COLO668 (cell line): ENCODE measurements around the gene AEBP2.
"Not testable (repeated sequence)": the region's sequence is repeated elsewhere in the genome, so short reads cannot be mapped to it uniquely, and the experiment has no call there.

Experiments used
- DNase-seq: peaks from one replicate; lab custom pipeline; 2025; ENCODE audit not compliant: unreplicated experiment; lab: John Stamatoyannopoulos, UW

Gene AEBP2, protein sequence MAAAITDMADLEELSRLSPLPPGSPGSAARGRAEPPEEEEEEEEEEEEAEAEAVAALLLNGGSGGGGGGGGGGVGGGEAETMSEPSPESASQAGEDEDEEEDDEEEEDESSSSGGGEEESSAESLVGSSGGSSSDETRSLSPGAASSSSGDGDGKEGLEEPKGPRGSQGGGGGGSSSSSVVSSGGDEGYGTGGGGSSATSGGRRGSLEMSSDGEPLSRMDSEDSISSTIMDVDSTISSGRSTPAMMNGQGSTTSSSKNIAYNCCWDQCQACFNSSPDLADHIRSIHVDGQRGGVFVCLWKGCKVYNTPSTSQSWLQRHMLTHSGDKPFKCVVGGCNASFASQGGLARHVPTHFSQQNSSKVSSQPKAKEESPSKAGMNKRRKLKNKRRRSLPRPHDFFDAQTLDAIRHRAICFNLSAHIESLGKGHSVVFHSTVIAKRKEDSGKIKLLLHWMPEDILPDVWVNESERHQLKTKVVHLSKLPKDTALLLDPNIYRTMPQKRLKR

DNA sequence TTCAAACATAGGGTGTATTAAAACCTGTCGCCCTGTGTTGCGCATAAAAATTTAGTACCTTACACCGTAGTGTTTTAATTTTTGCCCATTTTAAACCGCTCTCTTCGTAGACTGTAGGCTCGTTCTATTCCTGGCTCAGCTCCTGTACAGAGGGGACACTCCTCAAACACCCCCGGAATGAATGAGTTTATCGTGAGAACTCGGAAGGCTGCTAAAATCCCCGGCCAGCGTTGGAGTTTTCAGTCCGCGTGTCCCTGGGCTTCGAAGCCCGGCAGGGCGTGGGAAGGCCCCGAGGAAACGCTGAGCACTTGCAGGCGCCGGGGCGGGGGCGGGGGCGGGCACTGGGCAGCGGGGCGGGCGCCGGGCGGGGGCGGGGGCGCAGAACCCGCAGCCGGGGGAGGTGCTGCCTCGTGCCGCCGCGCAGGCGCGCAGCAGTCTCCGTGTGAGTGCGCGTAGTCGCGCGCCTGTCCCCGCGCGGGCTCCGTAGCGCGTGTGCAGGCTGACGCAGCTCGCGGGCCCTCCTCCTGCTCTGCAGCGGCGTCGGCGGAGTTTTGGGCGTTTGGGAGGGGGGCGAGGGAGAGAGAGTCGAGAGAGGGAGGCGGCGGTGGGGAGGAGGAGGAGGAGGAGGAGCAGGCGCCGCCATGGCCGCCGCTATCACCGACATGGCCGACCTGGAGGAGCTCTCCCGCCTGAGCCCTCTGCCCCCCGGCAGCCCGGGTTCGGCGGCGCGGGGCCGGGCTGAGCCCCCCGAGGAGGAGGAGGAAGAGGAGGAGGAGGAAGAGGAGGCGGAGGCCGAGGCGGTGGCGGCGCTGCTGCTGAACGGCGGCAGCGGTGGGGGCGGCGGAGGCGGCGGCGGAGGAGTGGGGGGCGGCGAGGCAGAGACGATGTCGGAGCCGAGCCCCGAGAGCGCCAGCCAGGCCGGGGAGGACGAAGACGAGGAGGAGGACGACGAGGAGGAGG is at the start of gene AEBP2:
AEBP2 (plus strand) TSS at position 434 of the 960 bp plus-strand sequence; CDS start at position 642, 208 bp downstream.
- peak; percentile 83 for DNase-seq

DNA sequence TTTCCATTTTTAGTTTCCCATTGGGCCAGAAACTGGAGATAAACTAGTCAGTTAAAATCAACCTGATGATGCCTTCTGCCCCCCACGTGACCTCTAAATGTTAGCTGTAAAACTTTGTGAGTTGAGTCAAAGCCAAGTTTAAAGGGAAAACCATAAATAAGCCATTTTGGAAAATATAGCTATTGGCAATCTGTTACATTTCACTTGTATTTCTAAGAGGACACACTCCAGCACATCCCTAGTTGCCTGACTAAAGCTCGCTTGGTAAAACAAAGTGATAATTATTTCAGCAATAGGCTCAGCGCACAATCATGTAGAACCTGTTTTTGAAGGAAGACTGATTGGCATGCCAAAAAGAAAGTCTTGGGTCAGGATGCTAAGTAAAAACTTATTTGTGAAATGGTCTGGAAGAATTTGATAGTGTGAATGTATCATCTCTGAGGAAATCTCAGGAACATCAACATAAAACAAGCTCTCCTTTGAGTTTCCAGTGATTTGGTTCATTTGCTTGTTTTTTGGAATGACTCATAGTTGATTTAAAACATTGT is 49.2 kb upstream of the AEBP2 start:
- DNase-seq, result no peak

DNA sequence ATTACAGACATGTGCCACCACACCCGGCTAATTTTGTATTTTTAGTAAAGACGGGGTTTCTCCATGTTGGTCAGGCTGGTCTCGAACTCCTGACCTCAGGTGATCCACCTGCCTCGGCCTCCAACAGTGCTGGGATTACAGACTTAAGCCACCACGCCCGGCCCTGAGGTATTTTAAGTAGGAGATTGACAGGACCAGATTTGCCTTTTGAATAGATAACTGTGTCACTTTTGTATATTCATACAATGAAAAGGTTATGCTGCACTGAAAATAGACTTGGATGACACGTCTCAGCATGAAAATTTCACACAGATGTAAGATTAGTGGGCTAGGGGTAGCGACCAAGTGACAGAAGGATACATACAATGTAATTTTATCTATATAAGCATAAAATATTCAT is 46.6 kb upstream of the AEBP2 start:
- not testable (repeated sequence) for DNase-seq

DNA sequence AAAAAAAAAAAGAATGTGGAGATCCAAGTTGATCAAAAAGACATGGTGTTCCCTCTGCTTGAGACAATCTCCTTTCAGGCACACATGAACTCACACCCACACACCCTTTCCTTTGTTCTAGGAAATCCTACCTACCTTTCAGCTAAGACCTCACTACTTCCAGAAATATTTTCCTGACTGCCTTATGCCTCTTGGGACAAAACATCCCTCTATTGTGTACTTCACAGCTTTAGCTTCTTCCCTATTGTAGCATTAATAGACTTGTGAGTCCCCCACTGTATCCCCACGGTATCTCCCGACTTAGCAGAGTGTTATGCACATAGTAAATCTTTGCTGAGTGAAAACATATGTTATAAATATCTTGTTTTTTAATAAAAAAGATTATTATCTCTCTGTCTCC is 44.9 kb upstream of the AEBP2 start:
- DNase-seq, result no peak

DNA sequence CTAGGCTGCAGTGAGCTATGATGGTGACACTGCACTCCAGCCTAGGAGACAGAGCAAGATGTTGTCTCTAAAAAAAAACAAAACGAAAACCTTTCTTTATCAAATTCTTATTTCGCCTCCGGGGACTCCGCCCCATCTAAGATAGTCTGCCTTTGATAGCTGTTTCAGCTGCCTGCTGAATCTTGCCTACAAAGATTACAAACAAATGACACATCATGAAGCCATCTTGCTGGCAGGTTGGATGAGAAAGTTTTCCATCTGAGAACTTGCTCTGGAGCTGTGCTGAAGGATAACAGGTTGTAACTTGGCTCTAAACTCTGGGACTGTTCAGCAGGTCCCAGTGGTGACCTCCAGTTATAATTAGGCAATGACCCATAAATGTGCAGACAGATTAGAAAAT is 41.8 kb upstream of the AEBP2 start:
- DNase-seq, result no peak

DNA sequence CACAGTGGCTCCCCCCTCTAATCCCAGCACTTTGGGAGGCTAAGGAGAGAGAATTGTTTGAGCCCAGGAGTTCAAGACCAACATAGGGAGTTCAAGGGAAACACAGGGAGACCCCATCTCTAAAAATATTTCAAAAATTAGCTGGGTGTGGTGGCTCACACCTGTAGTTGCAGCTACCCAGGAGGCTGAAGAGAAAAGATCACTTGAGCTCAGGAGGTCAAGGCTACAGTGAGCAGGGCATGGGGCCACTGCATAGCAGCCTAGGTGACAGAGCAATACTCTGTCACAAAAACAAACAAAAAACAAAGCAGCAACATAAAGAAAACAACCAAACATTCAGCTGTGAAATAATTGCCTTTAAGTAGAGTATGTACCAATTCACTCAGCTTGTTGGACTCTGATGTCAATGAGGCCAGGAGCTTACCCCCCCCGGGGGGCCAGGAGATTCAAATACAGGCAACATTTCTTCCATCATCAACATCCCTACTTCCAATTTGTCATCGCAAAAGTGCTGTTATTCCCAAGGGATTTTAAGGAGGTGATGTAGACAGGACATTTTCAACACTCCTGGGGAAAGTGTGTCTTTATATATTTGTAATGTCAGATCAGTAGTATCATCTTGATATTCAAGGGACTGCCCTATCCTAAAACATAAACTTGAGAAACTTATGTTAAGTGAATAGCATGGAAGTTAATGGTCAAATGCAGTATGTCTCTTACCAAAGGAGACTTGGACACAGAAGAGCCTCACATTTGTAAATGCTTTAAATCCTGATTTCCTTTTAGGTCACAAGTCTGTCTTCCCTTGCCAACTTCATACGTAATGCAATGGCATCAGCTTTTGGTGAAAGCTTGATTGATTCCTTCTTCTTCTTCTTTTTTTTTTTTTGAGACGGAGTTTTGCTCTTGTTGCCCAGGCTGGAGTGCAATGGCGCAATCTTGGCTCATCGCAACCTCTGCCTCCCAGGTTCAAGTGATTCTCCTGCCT is 40.6 kb upstream of the AEBP2 start:
- no peak for DNase-seq

DNA sequence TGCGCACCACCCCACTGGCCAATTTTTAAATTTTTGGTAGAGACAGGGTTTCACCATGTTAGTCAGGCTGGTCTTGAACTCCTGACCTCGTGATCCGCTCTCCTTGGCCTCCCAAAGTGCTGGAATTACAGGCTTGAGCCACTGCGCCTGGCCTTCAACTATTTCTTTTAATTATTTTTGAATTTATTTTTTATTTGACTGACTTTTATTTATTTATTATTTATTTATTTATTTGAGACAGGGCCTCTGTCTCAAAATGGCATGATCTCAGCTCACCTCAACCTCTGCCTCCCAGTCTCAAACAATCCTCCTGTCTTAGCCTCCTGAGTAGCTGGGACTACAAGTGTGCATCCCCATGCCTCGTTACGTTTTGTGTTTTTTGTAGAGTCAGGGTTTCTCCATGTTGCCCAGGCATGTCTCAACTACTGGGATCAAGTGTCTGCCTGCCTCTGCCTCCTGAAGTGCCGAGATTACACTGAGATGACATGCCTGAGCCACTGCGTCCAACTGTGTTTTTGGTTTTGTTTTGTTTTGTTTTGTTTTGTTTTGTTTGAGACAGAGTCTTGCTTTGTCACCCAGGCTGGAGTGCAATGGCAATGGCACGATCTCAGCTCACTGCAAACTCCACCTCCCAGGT is 38.5 kb upstream of the AEBP2 start:
- DNase-seq, result not testable (repeated sequence)

DNA sequence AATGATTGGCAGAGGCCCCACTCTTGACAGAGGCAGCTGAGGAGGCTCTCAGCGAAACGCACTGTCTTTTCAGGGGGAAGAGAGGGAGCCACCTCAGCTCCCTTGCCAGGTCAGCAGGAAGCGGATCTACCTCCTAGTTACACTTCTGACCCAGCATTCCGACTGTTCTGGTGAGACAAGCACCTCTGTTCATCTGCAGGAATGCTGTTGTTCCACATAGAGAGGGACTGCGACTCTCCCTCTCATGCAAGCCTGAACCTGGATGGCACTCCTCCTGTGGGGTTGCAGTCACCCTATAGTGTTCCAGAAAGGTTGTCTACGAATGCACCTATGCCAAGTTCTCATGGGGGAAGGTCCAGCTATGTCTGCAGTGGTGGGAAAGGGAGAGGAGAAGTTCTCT is 37.1 kb upstream of the AEBP2 start:
- DNase-seq, result no peak

DNA sequence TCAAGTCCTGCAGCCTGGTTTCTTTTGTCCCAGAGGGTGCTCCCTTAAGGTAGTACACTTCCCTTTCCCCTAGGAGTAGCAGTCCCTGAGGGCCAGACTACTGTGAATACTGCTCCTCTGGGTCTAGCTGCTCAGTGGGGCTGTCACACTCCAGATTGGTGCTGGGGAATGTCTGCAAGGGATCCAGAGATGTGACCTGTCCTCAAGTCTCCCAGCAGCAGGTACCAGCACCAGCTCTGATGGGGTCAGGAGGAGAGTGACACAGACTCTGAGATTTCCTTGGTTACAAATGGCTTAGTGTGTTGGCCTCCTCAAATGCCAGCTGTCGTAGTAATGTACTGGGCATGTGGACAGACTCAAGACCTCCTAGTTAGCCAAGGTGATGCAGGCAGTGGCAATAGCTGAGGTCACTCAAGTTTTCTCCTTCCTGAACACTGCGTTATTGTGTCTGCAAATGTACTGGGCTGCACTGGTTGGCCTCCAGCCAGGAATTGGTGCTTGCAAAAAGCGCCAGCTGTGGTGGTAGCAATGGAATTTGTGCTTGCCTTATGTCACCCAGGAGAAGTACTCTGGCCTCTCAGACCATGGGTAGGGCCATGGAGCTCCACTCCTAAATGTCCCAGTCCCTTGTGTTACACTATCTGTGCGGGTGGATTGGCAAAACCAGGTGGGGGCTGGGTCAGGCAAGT is 36.4 kb upstream of the AEBP2 start:
- DNase-seq, result peak; percentile 8

DNA sequence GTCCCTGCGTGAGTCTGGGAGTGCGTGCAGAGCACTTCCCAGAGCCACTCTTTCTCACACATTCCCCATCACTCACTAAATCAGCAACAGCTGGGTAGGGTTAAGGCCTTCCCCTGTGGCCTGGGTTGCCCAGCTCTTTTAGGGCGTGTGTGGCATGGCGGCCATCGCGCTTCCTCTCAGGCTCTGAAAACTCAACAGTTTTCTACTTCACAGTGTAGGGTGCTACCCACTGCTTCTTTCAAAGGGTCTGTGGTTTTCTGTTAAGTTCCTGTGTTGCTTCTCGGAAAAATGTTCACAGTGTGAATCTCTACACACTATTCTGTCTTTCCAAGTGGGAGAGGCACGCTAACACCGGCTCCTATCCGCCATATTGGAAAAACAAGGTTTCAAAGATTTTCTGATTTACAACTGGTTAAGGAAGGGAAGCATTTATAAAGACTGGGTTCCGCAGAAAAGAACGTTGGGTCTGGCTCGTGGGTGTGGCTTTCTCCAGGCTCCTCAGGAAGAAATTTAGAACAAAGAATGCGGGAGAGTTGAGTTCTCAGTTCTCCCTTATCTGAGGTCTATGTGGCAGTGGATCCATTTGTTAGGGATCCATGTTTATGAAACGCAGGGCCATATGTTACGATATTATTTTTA is 34.9 kb upstream of the AEBP2 start:
- DNase-seq, result no peak

DNA sequence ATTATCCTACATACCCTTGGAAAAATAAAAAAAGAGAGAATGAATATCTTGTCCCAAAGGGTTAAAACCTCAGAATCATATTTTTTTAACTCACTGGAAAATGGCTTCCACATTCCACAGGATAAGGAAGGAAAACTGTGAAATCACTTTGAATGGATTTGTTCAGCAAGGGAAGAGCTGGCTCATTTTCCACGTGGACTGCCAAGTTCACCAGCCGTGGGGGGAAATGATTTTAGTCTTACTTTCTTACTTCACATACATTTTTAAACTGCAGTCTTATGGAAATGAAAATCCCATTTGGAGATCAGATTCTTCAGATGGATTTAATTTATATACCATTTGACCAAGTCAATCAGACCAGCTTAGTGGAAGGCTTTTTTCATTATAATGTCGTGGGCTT is 29.9 kb upstream of the AEBP2 start:
- DNase-seq, result no peak

DNA sequence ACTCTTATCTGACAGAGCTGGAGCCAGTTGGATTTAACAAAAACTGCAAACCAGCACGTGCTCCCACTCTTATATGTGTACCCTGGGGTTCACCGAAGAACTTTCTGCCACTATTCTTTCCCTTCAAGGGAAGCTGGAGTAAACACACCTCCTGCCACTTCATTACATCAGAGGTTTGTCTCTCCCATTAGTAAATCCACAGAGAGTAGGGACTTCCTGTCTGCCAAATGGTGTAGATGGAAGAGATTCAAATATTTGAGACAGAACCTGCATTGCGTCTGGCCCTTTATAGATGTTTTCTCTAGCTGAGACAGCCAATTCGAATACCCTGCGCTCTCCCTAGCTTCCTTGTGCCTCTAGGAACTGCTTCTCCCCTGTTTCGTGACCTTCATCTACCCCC is 29.1 kb upstream of the AEBP2 start:
- DNase-seq, result no peak

DNA sequence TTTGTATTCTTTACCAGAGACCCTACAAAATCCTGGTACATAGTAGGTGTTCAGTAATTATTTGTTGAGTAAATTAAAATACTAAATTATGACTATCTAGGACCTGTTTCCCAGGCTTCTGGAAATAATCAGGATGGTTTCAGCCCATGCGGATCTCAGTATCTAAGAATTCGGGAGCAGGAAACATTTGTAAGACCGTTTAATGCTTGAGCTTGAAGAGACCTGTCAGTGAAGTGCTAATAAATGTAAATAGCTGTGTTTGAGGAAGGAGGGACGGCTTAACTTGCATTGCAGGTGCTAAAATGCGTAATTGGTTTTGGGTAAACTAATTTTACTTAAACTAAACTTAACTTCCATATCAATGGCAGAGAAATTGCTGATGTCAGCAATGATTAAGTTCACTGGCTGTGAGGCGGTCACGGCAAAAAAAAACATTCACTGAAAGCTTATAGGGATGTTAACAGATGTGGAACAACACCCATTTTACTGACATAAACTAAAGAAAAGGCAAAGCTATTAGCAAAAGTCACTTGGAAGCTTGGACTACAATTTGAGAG is 28.6 kb upstream of the AEBP2 start:
- no peak for DNase-seq

DNA sequence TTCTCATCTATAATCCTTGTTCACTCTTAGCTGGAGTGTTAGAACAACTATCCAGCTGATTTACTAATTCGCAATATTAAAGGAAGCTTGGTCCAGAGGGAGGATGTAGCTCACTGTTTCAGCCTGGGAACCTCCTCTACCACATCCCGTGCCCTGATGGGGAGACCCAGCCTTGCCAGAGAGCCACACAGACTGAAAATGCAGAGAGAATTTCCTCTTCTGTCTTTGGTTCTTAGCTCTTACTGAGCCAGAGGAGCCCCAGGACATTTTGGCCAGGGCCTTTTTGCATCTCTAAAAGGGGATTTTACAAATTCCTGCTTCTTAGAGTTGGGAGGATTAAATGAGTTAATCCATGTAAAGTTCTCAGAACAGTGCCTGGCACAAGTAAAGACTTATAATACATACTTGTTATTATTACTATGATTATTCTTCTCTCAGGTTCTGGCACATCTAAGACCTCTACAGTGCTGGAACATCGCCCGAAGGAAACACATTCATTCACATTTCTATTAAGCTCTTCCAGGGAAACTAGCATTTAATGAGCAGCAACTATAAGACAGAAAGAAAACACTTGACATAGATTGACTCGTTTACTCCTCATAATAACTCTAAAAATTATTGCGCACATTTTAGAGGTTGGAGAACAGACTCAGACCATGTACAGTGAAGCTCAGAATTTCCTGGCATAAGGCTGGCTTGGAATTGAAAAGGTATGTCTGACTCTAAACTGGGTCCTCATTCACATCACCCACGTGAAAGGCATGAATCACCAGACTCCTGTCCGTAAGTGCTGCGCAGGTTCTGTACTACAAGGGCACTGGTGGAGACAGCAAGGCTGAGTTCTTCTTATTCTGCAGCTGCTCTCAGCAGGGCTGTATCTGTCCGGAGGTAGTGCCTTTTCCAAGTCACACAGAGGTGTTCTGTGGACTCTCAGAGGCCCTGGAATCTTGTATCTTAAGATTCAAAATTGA is 27.8 kb upstream of the AEBP2 start:
- DNase-seq, result no peak

DNA sequence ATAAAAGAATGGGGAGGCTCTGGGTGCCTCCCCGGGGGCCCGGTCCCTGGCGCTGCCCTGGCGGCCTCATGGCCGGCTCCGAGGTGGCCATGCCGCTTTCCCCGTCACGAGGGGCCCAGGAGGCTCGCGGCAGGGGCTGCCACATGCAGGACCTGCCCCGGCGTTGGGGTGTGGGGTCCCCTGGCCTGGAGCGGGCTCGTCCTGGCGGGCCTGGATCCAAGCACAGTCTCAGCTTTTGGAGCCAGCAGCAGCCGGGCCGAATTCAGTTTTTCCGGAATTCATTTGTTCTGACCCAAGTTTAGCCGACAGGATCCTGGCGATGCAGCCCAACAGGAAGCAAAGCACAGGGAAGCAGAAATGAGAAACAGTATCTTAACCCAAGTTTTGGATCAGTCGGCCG is 26.4 kb upstream of the AEBP2 start:
- DNase-seq, result no peak

DNA sequence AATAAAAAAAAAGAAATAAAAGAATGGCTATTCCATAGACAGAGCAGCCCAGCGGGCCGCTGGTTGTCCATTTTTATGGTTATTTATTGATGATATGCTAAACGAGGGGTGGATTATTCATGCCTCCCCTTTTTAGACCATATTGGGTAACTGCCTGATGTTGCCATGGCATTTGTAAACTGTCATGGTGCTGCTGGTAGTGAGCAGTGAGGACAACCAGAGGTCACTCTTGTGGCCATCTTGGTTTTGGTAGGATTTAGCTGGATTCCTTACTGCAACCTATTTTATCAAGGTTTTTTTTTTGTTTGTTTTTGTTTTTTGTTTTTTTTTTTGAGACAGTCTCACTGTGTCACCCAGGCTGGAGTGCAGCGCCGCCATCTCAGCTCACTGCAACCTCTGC is 25.7 kb upstream of the AEBP2 start:
- not testable (repeated sequence) for DNase-seq

DNA sequence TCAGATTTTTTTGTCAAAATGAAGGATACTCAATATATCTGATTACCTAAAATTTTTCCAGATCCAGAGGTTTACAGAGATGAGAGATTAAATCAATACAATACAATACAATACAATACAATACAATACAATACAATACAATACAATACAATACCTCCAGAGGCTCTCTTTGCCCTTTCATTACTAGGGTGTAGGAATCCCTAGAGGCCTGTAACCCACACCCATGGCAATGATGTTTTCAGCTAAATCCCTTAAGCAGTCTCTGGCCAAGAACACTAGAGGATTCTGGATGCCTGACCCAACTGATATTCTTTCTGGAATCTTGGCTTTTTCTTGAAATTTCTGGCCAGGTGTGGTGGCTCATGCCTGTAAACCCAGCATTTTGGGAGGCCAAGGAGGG is 23.7 kb upstream of the AEBP2 start:
- DNase-seq, result no peak
